Glutamatergic neuron (in vitro differentiated cells): Measurements from ENCODE around the gene MUC4. TPM values are rescaled to one million over a fixed set of nuclear protein-coding genes. Genes with fewer than 3 reads are reported as not detected.
"Not testable (repeated sequence)": the region's sequence is repeated elsewhere in the genome, so short reads cannot be mapped to it uniquely, and the experiment has no call there.

Experiments
- DNase-seq: peaks from one replicate; pipeline ENCODE4 v3.0.0; 2022
- H3K27ac Mint-ChIP-seq: one replicate; pipeline ENCODE4 v1.8.0; 2020; ENCODE audit warnings: mild to moderate bottlenecking, mixed read lengths, inconsistent platforms; ENCODE audit not compliant: unreplicated experiment
- H3K27me3 Mint-ChIP-seq: one replicate; pipeline ENCODE4 v1.8.0; 2020; ENCODE audit warnings: mild to moderate bottlenecking, moderate library complexity, mixed read lengths, inconsistent platforms; ENCODE audit not compliant: unreplicated experiment
- H3K36me3 Mint-ChIP-seq: one replicate; pipeline ENCODE4 v1.8.0; 2020; ENCODE audit warnings: mild to moderate bottlenecking, mixed read lengths, inconsistent platforms; ENCODE audit not compliant: unreplicated experiment
- H3K4me1 Mint-ChIP-seq: one replicate; pipeline ENCODE4 v1.8.0; 2020; ENCODE audit warnings: mild to moderate bottlenecking, low read depth, mixed read lengths, inconsistent platforms; ENCODE audit not compliant: unreplicated experiment
- H3K4me3 Mint-ChIP-seq: one replicate; pipeline ENCODE4 v1.8.0; 2020; ENCODE audit warnings: mild to moderate bottlenecking, mixed read lengths, inconsistent platforms; ENCODE audit not compliant: unreplicated experiment
- H3K9me3 Mint-ChIP-seq: one replicate; pipeline ENCODE4 v1.8.0; 2020; ENCODE audit warnings: mild to moderate bottlenecking, moderate library complexity, mixed read lengths, inconsistent platforms; ENCODE audit not compliant: unreplicated experiment
- total RNA-seq: library from RNA; stranded (reverse); fragmentation: NEBNext Ultra II Directional; extraction: Animal tissue kit (Norgen Biotek cat#: 25700); gene quantifications from one replicate; pipeline ENCODE4 v1.2.1, GENCODE V29; 2021; ENCODE audit not compliant: unreplicated experiment
- TF ChIP-seq, protein P1 (sequence below): fragments of 200-600 bp; sonication (generic); IDR thresholded peaks from one replicate; pipeline ENCODE4 v1.5.0; 2021; ENCODE audit not compliant: partially characterized antibody, unreplicated experiment

The MUC4 gene
- total RNA-seq, 1 donor from 2014 or later, result 2.5 TPM

DNA sequence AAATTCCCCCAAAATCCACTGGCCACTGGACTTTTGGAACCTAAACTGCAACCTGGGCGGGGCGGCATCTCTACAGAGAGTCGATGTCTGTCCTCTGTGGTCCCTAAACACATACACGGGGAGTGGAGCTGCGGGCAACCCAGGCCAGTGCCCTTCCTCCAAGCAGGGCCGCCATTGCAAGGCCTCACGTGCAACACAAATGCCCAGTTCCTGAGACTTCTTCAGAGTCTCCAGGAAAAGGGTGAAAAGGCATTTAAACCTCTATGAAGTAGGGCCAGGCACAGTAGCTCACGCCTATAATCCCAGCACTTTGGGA is 4.9 kb downstream of the MUC4 start:
- TF ChIP-seq, protein P1, sequence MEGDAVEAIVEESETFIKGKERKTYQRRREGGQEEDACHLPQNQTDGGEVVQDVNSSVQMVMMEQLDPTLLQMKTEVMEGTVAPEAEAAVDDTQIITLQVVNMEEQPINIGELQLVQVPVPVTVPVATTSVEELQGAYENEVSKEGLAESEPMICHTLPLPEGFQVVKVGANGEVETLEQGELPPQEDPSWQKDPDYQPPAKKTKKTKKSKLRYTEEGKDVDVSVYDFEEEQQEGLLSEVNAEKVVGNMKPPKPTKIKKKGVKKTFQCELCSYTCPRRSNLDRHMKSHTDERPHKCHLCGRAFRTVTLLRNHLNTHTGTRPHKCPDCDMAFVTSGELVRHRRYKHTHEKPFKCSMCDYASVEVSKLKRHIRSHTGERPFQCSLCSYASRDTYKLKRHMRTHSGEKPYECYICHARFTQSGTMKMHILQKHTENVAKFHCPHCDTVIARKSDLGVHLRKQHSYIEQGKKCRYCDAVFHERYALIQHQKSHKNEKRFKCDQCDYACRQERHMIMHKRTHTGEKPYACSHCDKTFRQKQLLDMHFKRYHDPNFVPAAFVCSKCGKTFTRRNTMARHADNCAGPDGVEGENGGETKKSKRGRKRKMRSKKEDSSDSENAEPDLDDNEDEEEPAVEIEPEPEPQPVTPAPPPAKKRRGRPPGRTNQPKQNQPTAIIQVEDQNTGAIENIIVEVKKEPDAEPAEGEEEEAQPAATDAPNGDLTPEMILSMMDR, result no peak
- H3K27ac Mint-ChIP-seq, result no peak overlapping the region
- H3K27me3 Mint-ChIP-seq, result peaks cover 2% of the 10 kb centered on the region
- H3K9me3 Mint-ChIP-seq, result peaks cover 3% of the 10 kb centered on the region
- H3K36me3 Mint-ChIP-seq, result no peaks in the 10 kb centered on the region
- no peak for DNase-seq
- no peak overlapping the region for H3K4me3 Mint-ChIP-seq
- peaks cover 14% of the 10 kb centered on the region for H3K4me1 Mint-ChIP-seq

GRCh38 chr3:195806211-195806915 is 5.4 kb downstream of the MUC4 start:
- Mint-ChIP-seq H3K4me1 (peaks cover 15% of the 10 kb centered on the region), H3K36me3 (no peaks in the 10 kb centered on the region), H3K9me3 (peaks cover 5% of the 10 kb centered on the region), H3K27ac (peak overlapping the region; percentile 3), H3K27me3 (peaks cover 4% of the 10 kb centered on the region), H3K4me3 (no peak overlapping the region)
- no peak for DNase-seq
- TF ChIP-seq, protein P1, result no peak

DNA sequence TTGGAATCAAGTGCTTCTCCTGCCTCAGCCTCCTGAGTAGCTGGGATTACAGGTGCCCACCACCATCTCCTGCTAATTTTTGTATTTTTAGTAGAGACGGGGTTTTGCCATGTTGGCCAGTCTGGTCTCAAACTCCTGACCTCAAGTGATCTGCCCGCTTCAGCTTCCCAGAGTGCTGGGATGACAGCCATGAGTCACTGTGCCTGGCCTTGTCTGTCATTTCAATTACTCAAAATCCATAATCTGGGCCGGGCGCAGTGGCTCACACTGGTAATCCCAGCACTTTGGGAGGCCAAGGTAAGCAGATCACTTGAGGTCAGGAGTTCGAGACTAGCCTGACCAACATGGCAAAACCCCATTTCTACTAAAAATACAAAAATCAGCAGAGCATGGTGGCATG is 6.1 kb downstream of the MUC4 start:
- H3K4me3 Mint-ChIP-seq, H3K36me3 Mint-ChIP-seq, H3K27ac Mint-ChIP-seq, H3K9me3 Mint-ChIP-seq, H3K27me3 Mint-ChIP-seq, DNase-seq: not testable (repeated sequence)
- H3K4me1 Mint-ChIP-seq, result peaks cover 15% of the 10 kb centered on the region

DNA sequence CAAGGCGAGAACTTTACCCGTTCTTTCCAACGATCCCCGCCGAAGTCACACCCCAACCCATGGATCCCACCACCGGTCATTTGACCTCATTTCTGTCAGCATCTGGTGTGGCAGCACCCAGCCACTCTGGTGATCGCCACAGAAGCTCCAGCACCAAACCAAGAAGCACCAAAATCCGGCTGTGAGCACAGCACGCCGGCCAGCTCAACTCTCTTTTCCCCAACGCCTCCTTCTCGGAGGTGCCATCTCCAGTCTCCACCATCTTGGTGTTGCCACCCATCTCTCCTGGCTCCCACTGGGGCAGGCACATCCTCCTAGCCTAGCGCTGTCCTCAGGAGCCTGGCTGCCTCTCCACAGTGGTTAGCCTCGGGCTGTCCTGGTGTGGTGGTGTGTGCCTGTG is 6.5 kb downstream of the MUC4 start:
- H3K36me3 Mint-ChIP-seq, result no peaks in the 10 kb centered on the region
- H3K27ac Mint-ChIP-seq, result no peak overlapping the region
- TF ChIP-seq, protein P1, result no peak
- H3K4me1 Mint-ChIP-seq, result peaks cover 15% of the 10 kb centered on the region
- no peak overlapping the region for H3K4me3 Mint-ChIP-seq
- no peak for DNase-seq
- peaks cover 5% of the 10 kb centered on the region for H3K9me3 Mint-ChIP-seq
- peaks cover 5% of the 10 kb centered on the region for H3K27me3 Mint-ChIP-seq

DNA sequence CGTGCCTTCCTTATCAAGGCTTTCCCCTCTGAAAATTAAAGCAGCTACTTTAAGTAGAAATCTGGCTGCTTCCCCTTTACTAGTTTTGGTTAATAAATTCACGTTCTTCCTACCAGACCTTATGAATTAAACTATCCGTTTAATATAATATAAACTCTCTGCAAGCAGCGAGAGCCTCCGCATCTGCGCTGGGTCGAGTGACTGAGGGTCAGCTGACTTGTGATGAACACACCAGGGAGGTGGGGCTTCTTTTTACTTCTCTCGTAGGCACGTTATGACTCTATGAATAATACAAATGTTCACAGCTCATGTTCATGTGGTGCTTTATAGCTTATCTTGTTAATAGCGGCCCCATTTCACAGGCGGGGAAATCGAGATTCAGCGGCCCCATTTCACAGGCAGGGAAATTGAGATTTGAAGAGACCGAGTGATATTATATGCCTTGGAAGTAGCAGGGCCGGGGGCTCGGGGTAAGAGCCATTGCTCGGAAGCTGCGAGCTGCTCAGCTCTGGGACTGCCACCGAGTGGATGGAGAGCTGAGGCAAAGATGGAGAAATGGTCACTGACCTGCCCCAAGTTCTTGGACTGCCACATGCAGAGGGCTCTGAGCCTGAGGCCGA is 8.3 kb downstream of the MUC4 start:
- H3K4me3 Mint-ChIP-seq, result no peak overlapping the region
- peaks cover 5% of the 10 kb centered on the region for H3K27me3 Mint-ChIP-seq
- H3K9me3 Mint-ChIP-seq, result peaks cover 5% of the 10 kb centered on the region
- H3K4me1 Mint-ChIP-seq, result peaks cover 13% of the 10 kb centered on the region
- H3K27ac Mint-ChIP-seq, result no peak overlapping the region
- no peak for DNase-seq
- no peaks in the 10 kb centered on the region for H3K36me3 Mint-ChIP-seq
- TF ChIP-seq, protein P1, result no peak
